Measurements from ENCODE around the gene ZNF574.

The ZNF574 gene

DNA sequence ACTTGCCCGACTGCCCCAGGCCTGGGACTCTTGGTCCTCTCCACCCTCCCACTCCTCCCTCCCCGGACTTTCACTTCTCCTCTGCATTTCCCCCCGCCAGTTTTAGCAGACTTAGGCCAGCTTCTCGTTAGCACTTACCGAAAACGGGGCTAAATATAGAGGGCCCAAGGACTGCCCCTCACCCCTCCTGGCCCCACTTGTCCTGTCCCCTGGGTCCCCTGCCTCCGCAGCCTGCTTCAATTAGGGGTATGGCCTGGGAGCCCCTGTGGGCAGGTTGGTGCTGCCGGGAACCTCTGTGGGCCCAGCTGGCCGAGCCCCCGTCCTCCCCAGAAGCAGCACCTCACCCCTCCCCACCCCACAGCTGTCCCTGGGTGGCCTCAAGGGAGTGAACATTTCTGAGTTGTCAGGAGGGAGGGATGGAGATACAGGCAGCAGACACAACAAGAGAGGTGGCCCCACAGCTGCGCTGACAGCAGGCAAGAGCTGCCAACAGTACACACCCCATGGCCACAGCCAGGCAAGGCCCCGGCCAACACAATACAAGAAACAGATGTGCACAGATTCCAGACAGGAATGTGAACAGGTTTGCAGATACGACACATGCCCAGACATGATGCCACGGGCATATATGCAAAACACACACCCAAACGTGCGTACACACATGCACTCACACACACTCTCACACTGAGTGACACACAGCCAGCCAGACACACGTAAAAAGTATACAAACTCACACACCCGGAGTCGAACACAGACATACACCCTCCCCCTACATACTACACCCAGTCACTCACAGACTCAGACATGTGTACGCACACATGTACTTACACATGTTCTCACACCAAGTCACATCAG, 53.7 kb downstream of the ZNF574 start:
- peaks cover 16% of the 10 kb centered on the region for H3K4me1 ChIP-seq (ENCODE audit: control insufficient read depth, insufficient read depth, low read length, poor library complexity, severe bottlenecking)
- peaks cover 2% of the 10 kb centered on the region for H3K9me3 ChIP-seq (ENCODE audit: control insufficient read depth, low read length)
- no peaks in the 10 kb centered on the region for H3K36me3 ChIP-seq (ENCODE audit: control insufficient read depth, insufficient read depth, low read length)
- H3K4me3 ChIP-seq (ENCODE audit: extremely low read depth, insufficient read depth, low read length, poor library complexity, severe bottlenecking) = no peak overlapping the region
- no peak overlapping the region for H3K27ac ChIP-seq (ENCODE audit: low read depth, low read length, severe bottlenecking)
- WGBS, 2 experiments (ENCODE audit: insufficient coverage in 2 of 2) = 75 to 76% methylated on average over 14 to 17 of the region's 20 CpGs

DNA sequence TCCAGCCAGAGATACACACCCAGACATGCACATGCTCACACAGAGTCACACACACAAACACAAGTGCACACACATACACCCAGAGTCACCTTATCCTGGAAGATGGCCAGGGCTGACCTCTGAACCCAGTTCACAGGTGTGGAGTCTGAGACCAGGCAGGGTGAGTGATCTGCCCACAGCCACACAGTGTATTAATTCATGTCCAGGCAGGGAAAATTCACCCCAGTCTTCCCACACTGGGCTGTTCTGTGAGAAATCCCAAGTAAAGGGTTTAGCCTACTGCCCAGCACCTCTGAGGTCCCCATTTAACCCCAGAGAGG, 54.2 kb downstream of the ZNF574 start:
- Histone ChIP-seq H3K27ac (ENCODE audit: low read depth, low read length, severe bottlenecking) (no peak overlapping the region), H3K4me3 (ENCODE audit: extremely low read depth, insufficient read depth, low read length, poor library complexity, severe bottlenecking) (no peak overlapping the region), H3K36me3 (ENCODE audit: control insufficient read depth, insufficient read depth, low read length) (no peaks in the 10 kb centered on the region), H3K4me1 (ENCODE audit: control insufficient read depth, insufficient read depth, low read length, poor library complexity, severe bottlenecking) (peaks cover 16% of the 10 kb centered on the region), H3K9me3 (ENCODE audit: control insufficient read depth, low read length) (no peaks in the 10 kb centered on the region)

All from mesodermal cell (in vitro differentiated cells).